Thyroid gland (tissue), 4 donors: ENCODE measurements around the gene ZNF91. TPM values are rescaled to one million over a fixed set of nuclear protein-coding genes. Genes with fewer than 3 reads are reported as not detected.
"Not testable (repeated sequence)": the region's sequence is repeated elsewhere in the genome, so short reads cannot be mapped to it uniquely, and the experiment has no call there.

Experiments
- DNase-seq, 2 donors: peaks; one replicate each; pipeline ENCODE4 v3.0.0-alpha.2; 2019
- H3K27ac ChIP-seq, 3 donors: fragments of 200-600 bp; sonication (generic); 1 replicate in 2 of 3; 2 replicates in 1 of 3; pipeline ENCODE4 v1.5.1; 2016 to 2019; ENCODE audit warnings: mild to moderate bottlenecking in 1 of 3, moderate library complexity in 1 of 3
- H3K27me3 ChIP-seq: fragments of 200-600 bp; sonication (generic); one replicate; pipeline ENCODE4 v1.5.1; 2019
- H3K36me3 ChIP-seq, 2 donors: fragments of 200-600 bp; sonication (generic); one replicate each; pipeline ENCODE4 v1.5.1; 2016 to 2019
- H3K4me1 ChIP-seq, 2 donors: fragments of 200-600 bp; sonication (generic); one replicate each; pipeline ENCODE4 v1.5.1; 2017 to 2019
- H3K4me3 ChIP-seq, 3 donors: fragments of 200-600 bp; sonication (generic); replicated peaks in 1 of 3; 1 replicate in 2 of 3; 2 replicates in 1 of 3; pipeline ENCODE4 v1.5.1; 2016; ENCODE audit warnings: mild to moderate bottlenecking in 1 of 3
- H3K9me3 ChIP-seq: fragments of 200-600 bp; sonication (generic); one replicate; pipeline ENCODE4 v1.5.1; 2017
- CTCF ChIP-seq, 6 experiments: fragments of 200-600 bp in 3 of 6; fragments of 450-650 bp in 3 of 6; sonication (generic) in 3 of 6; IDR thresholded peaks; one replicate each; pipeline ENCODE4 v1.5.1; 2016 to 2019; ENCODE audit warnings: antibody characterized with exemption in 6 of 6, mild to moderate bottlenecking in 2 of 6, inconsistent platforms in 1 of 6, moderate library complexity in 1 of 6
- POLR2A ChIP-seq, 2 donors: fragments of 450-650 bp; IDR thresholded peaks; one replicate each; pipeline ENCODE4 v1.6.1; 2017; ENCODE audit warnings: antibody characterized with exemption in 2 of 2, mild to moderate bottlenecking in 2 of 2, moderate library complexity in 1 of 2
- WGBS, 2 donors: methylation state at CpG; one replicate each; pipeline ENCODE4 v1.1.5; 2017; 5-methylcytosine and 5-hydroxymethylcytosine counted together
- intact Hi-C: fragments of 100-400 bp; cut with DNase I; formaldehyde crosslinking; loops from one replicate; pipeline ENCODE4 v1.15.1; 2023
- total RNA-seq, 4 donors: library from RNA; depleted of rRNA; stranded (reverse); fragments of >200 nt; gene quantifications; one replicate each; pipeline ENCODE4 v1.2.3, GENCODE V29; 2016

ZNF91 gene
- total RNA-seq, 4 donors from 2014 or later = 92.5 to 220 (median 122) TPM

GRCh38 chr19:23343434-23344010 lies 51.7 kb downstream of the ZNF91 start:
- WGBS, 2 donors = 96 to 97% methylated on average over 5 of the region's 5 CpGs
- Histone ChIP-seq H3K9me3 (no peaks in the 10 kb centered on the region), H3K36me3 (peaks cover 11 to 13% of the 10 kb centered on the region in 2 donors), H3K27ac (no peak overlapping the region), H3K27me3 (no peaks in the 10 kb centered on the region), H3K4me3 (no peak overlapping the region), H3K4me1 (no peaks in the 10 kb centered on the region)
- TF ChIP-seq CTCF (IDR thresholded peaks at IDR 0.05) (no peak), POLR2A (IDR thresholded peaks at IDR 0.05) (no peak)
- no peak for DNase-seq
- intact Hi-C loops = no loop called here

- Histone ChIP-seq H3K27ac (no peak overlapping the region), H3K4me1 (no peaks in the 10 kb centered on the region), H3K4me3 (no peak overlapping the region), H3K9me3 (no peaks in the 10 kb centered on the region), H3K27me3 (no peaks in the 10 kb centered on the region), H3K36me3 (no peaks in the 10 kb centered on the region)
- intact Hi-C loops = no loop called here
- no peak for DNase-seq
- TF ChIP-seq POLR2A (IDR thresholded peaks at IDR 0.05) = no peak
- no peak for TF ChIP-seq CTCF (IDR thresholded peaks at IDR 0.05)
Measured at GRCh38 chr19:23328211-23328610, 67.1 kb downstream of the ZNF91 start.

GRCh38 chr19:23321953-23322549 lies 73.2 kb downstream of the ZNF91 start:
- 89 to 91% methylated on average over 4 of the region's 4 CpGs for WGBS, 2 donors
- intact Hi-C loops = loop anchor here (2.0 kb wide), 1 partner anchor 145 kb away; no protein-coding TSS in a partner anchor

GRCh38 chr19:23321403-23321802 lies 73.9 kb downstream of the ZNF91 start:
- H3K36me3 ChIP-seq, intact Hi-C loops, H3K4me3 ChIP-seq, H3K27ac ChIP-seq, H3K27me3 ChIP-seq, DNase-seq, H3K9me3 ChIP-seq, H3K4me1 ChIP-seq: not testable (repeated sequence)

More at GRCh38 chr19:23321953-23322549, 73.2 kb downstream of the ZNF91 start:
- Histone ChIP-seq H3K27me3 (no peaks in the 10 kb centered on the region), H3K4me3 (no peak overlapping the region), H3K27ac (no peak overlapping the region), H3K9me3 (no peaks in the 10 kb centered on the region), H3K36me3 (no peaks in the 10 kb centered on the region), H3K4me1 (no peaks in the 10 kb centered on the region)
- TF ChIP-seq CTCF (IDR thresholded peaks at IDR 0.05) (no peak), POLR2A (IDR thresholded peaks at IDR 0.05) (no peak)
- DNase-seq = no peak

GRCh38 chr19:23319571-23319970 lies 75.7 kb downstream of the ZNF91 start:
- H3K36me3 ChIP-seq, DNase-seq, intact Hi-C loops, H3K4me1 ChIP-seq, H3K27ac ChIP-seq, H3K9me3 ChIP-seq, H3K27me3 ChIP-seq, H3K4me3 ChIP-seq: not testable (repeated sequence)
- WGBS, 2 donors = 91 to 100% methylated on average over 3 of the region's 3 CpGs

- H3K27ac ChIP-seq, intact Hi-C loops, H3K4me3 ChIP-seq, H3K9me3 ChIP-seq, DNase-seq, H3K4me1 ChIP-seq, H3K36me3 ChIP-seq, H3K27me3 ChIP-seq: not testable (repeated sequence)
- 96% methylated on average over 2 of the region's 2 CpGs for WGBS, 2 donors
Measured at GRCh38 chr19:23318941-23319340, 76.3 kb downstream of the ZNF91 start.
